ENCODE results near the gene CCDC9B.

DNA sequence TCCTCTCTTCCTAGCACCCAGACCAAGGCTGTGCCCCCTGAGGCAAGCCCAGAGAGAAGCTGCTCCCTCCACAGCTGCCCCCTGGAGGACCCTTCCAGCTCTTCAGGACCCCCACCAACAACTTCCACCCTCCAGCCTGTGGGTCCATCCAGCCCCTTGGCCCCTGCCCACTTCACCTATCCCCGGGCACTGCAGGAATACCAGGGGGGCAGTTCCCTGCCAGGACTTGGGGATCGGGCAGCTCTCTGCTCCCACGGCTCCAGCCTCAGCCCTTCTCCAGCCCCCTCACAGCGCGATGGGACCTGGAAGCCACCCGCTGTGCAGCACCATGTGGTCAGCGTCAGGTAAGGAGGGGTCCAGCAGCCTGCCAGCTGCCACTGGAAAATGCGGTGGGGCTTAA is 22.9 kb upstream of the CCDC9B start:
- no peak for TF ChIP-seq POLR2A (IDR thresholded peaks at IDR 0.05)
- TF ChIP-seq, protein P1, sequence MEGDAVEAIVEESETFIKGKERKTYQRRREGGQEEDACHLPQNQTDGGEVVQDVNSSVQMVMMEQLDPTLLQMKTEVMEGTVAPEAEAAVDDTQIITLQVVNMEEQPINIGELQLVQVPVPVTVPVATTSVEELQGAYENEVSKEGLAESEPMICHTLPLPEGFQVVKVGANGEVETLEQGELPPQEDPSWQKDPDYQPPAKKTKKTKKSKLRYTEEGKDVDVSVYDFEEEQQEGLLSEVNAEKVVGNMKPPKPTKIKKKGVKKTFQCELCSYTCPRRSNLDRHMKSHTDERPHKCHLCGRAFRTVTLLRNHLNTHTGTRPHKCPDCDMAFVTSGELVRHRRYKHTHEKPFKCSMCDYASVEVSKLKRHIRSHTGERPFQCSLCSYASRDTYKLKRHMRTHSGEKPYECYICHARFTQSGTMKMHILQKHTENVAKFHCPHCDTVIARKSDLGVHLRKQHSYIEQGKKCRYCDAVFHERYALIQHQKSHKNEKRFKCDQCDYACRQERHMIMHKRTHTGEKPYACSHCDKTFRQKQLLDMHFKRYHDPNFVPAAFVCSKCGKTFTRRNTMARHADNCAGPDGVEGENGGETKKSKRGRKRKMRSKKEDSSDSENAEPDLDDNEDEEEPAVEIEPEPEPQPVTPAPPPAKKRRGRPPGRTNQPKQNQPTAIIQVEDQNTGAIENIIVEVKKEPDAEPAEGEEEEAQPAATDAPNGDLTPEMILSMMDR (IDR thresholded peaks at IDR 0.05) = no peak
